Panc1 (cell line): ENCODE results near the gene GLI3. TPM values are rescaled to one million over a fixed set of nuclear protein-coding genes. Genes with fewer than 3 reads are reported as not detected.

ENCODE experiments used
- ATAC-seq: fragments of 200-7000 bp; cut with Tn5 transposase; 2 replicates; pipeline ENCODE4 v1.9.1; 2020; ENCODE audit warnings: mild to moderate bottlenecking, moderate library complexity
- BruUV-seq: library from RNA; stranded (reverse); fragments of 400-500 nt; replicated peaks from 2 replicates; lab custom pipeline; 2021; lab: Mats Ljungman, UMichigan
- CTCF ChIA-PET: fragments of 300-600 bp; sonication (Branson Sonifier 250); formaldehyde crosslinking; loops from one replicate; lab custom pipeline; 2022; ENCODE audit warnings: antibody characterized with exemption; lab: Charles Lee
- POLR2A ChIA-PET: fragments of 300-600 bp; sonication (Branson Sonifier 250); formaldehyde crosslinking; loops from one replicate; lab custom pipeline; 2022; ENCODE audit warnings: antibody characterized with exemption; lab: Charles Lee
- DNase-seq: peaks from one replicate; pipeline ENCODE4 v3.0.0-alpha.2; 2010; ENCODE audit warnings: low read depth, low spot score
- H3K27ac ChIP-seq: 2 replicates; pipeline ENCODE4 v1.5.1; 2011; ENCODE audit warnings: mild to moderate bottlenecking, low read length, inconsistent platforms
- H3K27me3 ChIP-seq: fragments of 200-500 bp; sonication (Bioruptor generic); 2 replicates; pipeline ENCODE4 v1.6.0; 2014; ENCODE audit warnings: low read length, inconsistent platforms; ENCODE audit not compliant: control insufficient read depth, insufficient read depth
- H3K36me3 ChIP-seq: fragments of 200-500 bp; sonication (Bioruptor generic); 2 replicates; pipeline ENCODE4 v1.5.1; 2014; ENCODE audit warnings: inconsistent platforms, mild to moderate bottlenecking, low read length, moderate library complexity; ENCODE audit not compliant: control insufficient read depth, insufficient read depth
- H3K4me1 ChIP-seq: 2 replicates; pipeline ENCODE4 v1.5.1; 2011; ENCODE audit warnings: inconsistent platforms, mild to moderate bottlenecking, low read length, moderate library complexity; ENCODE audit not compliant: control insufficient read depth, insufficient read depth
- H3K4me3 ChIP-seq, 2 experiments: 2 replicates each; pipeline ENCODE4 v1.5.1; 2011 to 2012; ENCODE audit warnings: low read depth in 2 of 2, low read length in 2 of 2, mild to moderate bottlenecking in 2 of 2, inconsistent platforms in 1 of 2, moderate library complexity in 1 of 2
- H3K9me3 ChIP-seq: fragments of 200-500 bp; sonication (Bioruptor generic); 2 replicates; pipeline ENCODE4 v1.5.1; 2014; ENCODE audit warnings: low read depth, mild to moderate bottlenecking, inconsistent platforms, low read length, moderate library complexity; ENCODE audit not compliant: control insufficient read depth, insufficient read depth
- POLR2AphosphoS5 ChIP-seq: IDR thresholded peaks from 2 replicates; pipeline ENCODE4 v1.6.1; 2012; ENCODE audit warnings: mild to moderate bottlenecking, low read depth, low read length, moderate library complexity
- SIN3A ChIP-seq: IDR thresholded peaks from 2 replicates; pipeline ENCODE4 v1.6.1; 2012; ENCODE audit warnings: low read depth, mild to moderate bottlenecking, low read length, moderate library complexity, borderline replicate concordance; ENCODE audit not compliant: insufficient read depth
- TCF7L2 ChIP-seq: IDR thresholded peaks from 2 replicates; pipeline ENCODE4 v1.6.1; 2011; ENCODE audit warnings: mild to moderate bottlenecking, low read depth, low read length, inconsistent platforms
- in situ Hi-C: cut with HindIII; loops from 2 replicates; pipeline ENCODE4 v1.10.0; 2016; ENCODE audit warnings: low sequenced_read_pairs, low pct_unique_long_range_greater_than_20kb
- intact Hi-C: fragments of 100-400 bp; cut with micrococcal nuclease; formaldehyde crosslinking; loops from one replicate; pipeline ENCODE4 v1.10.0; 2022; ENCODE audit not compliant: unreplicated experiment
- total RNA-seq: library from RNA; stranded (reverse); gene quantifications from one replicate; pipeline ENCODE4 v1.2.1, GENCODE V29; 2021; ENCODE audit not compliant: unreplicated experiment
- TF ChIP-seq, protein P1 (sequence below): fragments of 450-650 bp; IDR thresholded peaks from 2 replicates; pipeline ENCODE4 v1.5.1; 2017; ENCODE audit warnings: mild to moderate bottlenecking
- TF ChIP-seq, protein P2 (sequence below), 2 experiments: IDR thresholded peaks; 2 replicates each; pipeline ENCODE4 v1.6.1; 2011 to 2012; ENCODE audit warnings: low read depth in 2 of 2, control low read depth in 1 of 2, low read length in 1 of 2, mild to moderate bottlenecking in 1 of 2, moderate library complexity in 1 of 2; ENCODE audit not compliant: insufficient read depth in 1 of 2

GLI3 gene
- total RNA-seq, 1 experiment from 2014 or later = 3.7 TPM

DNA sequence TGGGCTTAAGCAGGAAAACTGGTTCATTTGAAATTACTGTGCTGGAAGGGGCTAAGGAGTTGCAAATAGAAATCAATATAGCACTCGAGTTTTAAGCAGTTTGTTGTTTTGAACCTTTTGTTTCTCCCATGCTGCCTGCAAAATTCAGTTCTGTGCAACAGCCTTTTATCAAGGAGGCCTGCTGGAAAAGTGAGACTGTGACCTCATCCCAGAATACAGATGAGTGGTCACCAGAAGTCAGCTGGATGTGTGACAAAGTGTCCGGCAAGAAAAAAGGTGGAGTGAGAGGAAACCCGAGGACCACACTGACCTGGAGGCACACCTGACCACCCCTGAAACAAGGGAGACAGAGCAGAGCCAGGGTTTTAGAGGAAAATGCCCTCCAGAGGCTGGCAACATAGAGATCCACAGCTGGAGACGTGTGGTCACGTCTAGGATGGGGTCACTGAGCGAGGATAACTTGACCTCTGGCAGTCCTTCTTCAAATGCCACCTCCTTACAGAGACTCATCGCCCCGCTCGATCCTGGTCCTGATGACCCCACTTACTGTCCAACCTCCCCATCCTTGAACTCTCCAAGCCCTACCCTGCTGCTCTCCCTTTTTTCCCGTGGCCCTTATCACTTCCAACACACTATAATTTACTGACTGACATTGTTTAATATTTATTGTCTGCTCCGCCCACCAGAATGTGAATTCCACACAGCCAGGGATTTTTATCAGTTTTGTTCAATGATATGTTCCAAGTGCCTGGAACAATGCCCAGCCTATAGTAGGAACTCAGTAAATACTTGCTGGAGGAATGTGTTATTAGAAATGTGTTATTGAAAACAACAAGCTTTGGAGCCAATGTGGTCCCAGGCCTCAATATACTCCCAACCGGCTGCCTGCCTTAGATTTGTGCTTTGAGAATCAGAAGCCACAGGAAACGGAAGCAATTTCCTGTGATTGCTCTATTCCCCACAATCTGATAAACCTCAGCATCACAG, 243.8 kb downstream of the GLI3 start:
- TF ChIP-seq, protein P1, sequence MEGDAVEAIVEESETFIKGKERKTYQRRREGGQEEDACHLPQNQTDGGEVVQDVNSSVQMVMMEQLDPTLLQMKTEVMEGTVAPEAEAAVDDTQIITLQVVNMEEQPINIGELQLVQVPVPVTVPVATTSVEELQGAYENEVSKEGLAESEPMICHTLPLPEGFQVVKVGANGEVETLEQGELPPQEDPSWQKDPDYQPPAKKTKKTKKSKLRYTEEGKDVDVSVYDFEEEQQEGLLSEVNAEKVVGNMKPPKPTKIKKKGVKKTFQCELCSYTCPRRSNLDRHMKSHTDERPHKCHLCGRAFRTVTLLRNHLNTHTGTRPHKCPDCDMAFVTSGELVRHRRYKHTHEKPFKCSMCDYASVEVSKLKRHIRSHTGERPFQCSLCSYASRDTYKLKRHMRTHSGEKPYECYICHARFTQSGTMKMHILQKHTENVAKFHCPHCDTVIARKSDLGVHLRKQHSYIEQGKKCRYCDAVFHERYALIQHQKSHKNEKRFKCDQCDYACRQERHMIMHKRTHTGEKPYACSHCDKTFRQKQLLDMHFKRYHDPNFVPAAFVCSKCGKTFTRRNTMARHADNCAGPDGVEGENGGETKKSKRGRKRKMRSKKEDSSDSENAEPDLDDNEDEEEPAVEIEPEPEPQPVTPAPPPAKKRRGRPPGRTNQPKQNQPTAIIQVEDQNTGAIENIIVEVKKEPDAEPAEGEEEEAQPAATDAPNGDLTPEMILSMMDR = no peak
- TF ChIP-seq SIN3A (no peak), TCF7L2 (no peak), POLR2AphosphoS5 (no peak)
- TF ChIP-seq, protein P2, sequence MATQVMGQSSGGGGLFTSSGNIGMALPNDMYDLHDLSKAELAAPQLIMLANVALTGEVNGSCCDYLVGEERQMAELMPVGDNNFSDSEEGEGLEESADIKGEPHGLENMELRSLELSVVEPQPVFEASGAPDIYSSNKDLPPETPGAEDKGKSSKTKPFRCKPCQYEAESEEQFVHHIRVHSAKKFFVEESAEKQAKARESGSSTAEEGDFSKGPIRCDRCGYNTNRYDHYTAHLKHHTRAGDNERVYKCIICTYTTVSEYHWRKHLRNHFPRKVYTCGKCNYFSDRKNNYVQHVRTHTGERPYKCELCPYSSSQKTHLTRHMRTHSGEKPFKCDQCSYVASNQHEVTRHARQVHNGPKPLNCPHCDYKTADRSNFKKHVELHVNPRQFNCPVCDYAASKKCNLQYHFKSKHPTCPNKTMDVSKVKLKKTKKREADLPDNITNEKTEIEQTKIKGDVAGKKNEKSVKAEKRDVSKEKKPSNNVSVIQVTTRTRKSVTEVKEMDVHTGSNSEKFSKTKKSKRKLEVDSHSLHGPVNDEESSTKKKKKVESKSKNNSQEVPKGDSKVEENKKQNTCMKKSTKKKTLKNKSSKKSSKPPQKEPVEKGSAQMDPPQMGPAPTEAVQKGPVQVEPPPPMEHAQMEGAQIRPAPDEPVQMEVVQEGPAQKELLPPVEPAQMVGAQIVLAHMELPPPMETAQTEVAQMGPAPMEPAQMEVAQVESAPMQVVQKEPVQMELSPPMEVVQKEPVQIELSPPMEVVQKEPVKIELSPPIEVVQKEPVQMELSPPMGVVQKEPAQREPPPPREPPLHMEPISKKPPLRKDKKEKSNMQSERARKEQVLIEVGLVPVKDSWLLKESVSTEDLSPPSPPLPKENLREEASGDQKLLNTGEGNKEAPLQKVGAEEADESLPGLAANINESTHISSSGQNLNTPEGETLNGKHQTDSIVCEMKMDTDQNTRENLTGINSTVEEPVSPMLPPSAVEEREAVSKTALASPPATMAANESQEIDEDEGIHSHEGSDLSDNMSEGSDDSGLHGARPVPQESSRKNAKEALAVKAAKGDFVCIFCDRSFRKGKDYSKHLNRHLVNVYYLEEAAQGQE (IDR thresholded peaks at IDR 0.05; ENCODE audit: insufficient read depth in 1 of 2, low read depth in 2 of 2, low read length in 1 of 2) = no peak
- ChIA-PET CTCF (no interaction called here), POLR2A (no interaction called here)
- H3K4me3 ChIP-seq = no peak overlapping the region
- intact Hi-C loops (no loop called here), in situ Hi-C loops (no loop called here)
- H3K36me3 ChIP-seq = no peaks in the 10 kb centered on the region
- H3K27me3 ChIP-seq = no peaks in the 10 kb centered on the region
- H3K4me1 ChIP-seq = peaks cover 10% of the 10 kb centered on the region
- no TSS peak for BruUV-seq
- ATAC-seq (no peak), DNase-seq (no peak)
- H3K9me3 ChIP-seq = no peaks in the 10 kb centered on the region
- H3K27ac ChIP-seq = no peak overlapping the region

DNA sequence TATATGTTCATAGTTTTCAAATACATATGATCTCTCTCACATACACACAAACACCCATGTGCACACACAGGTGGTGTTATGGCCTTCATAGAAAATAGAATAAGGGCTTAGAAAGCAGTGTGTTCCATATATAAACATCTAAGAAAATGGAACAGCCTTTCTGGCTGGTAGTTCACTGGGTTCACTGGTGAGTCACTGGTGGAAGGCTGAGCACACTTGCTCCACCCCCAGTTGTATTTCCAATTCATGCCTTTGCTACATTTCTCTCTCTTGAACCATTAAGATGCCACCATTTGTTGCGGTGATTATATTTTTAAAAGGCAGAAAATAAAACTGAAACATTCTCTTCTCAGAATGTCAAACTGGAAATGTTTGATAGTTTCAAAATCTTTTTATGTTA, 252.1 kb downstream of the GLI3 start:
- POLR2A ChIA-PET = no interaction called here
- BruUV-seq = no TSS peak
- TF ChIP-seq, protein P2 (IDR thresholded peaks at IDR 0.05; ENCODE audit: insufficient read depth in 1 of 2, low read depth in 2 of 2, low read length in 1 of 2) = no peak
- TF ChIP-seq SIN3A = no peak
- no peak for TF ChIP-seq POLR2AphosphoS5
- no peak for TF ChIP-seq TCF7L2
- TF ChIP-seq, protein P1 = no peak
- H3K9me3 ChIP-seq = no peaks in the 10 kb centered on the region
- H3K4me3 ChIP-seq = no peak overlapping the region
- H3K27me3 ChIP-seq = no peaks in the 10 kb centered on the region
- no peak overlapping the region for H3K27ac ChIP-seq
- H3K36me3 ChIP-seq = no peaks in the 10 kb centered on the region
- in situ Hi-C loops = no loop called here
- DNase-seq (no peak), ATAC-seq (no peak)
- H3K4me1 ChIP-seq = 0 out of 2 replicates have a peak, but pooled peaks cover 3% of the 10 kb centered on the region
- intact Hi-C loops = no loop called here
- CTCF ChIA-PET = no interaction called here
